Caco-2 (cell line): ENCODE data around the gene ATP2B1. TPM values are rescaled to one million over a fixed set of nuclear protein-coding genes. Genes with fewer than 3 reads are reported as not detected.

ENCODE experiments used
- BruUV-seq: library from RNA; stranded (reverse); fragments of 400-500 nt; replicated peaks from 2 replicates; lab custom pipeline; 2021; lab: Mats Ljungman, UMichigan
- CTCF ChIA-PET: fragments of 300-600 bp; sonication (Branson Sonifier 250); formaldehyde crosslinking; loops from one replicate; lab custom pipeline; 2022; ENCODE audit warnings: antibody characterized with exemption; lab: Charles Lee
- POLR2A ChIA-PET: fragments of 300-600 bp; sonication (Branson Sonifier 250); formaldehyde crosslinking; loops from one replicate; lab custom pipeline; 2022; ENCODE audit warnings: antibody characterized with exemption; lab: Charles Lee
- DNase-seq, 2 experiments: peaks; one replicate each; pipeline versions ENCODE4 v3.0.0 to v3.0.0-alpha.2; 2020 to 2022
- H3K27me3 ChIP-seq: replicated peaks from 2 replicates; pipeline ENCODE4 v1.6.0; 2011; ENCODE audit warnings: low read length; ENCODE audit not compliant: control insufficient read depth, insufficient read depth
- H3K36me3 ChIP-seq: 2 replicates; pipeline ENCODE4 v1.5.1; 2011; ENCODE audit warnings: low read length; ENCODE audit not compliant: control insufficient read depth, insufficient read depth
- H3K4me1 ChIP-seq: fragments of 250-450 bp; sonication (Bioruptor Pico); 2 replicates; pipeline ENCODE4 v1.5.1; 2020; ENCODE audit warnings: mild to moderate bottlenecking
- H3K4me3 ChIP-seq: 2 replicates; pipeline ENCODE4 v1.5.1; 2011; ENCODE audit warnings: low read depth, mild to moderate bottlenecking, control low read depth, low read length
- H3K9me3 ChIP-seq: fragments of 250-450 bp; sonication (Bioruptor Pico); 2 replicates; pipeline ENCODE4 v1.5.1; 2020; ENCODE audit warnings: mild to moderate bottlenecking, moderate library complexity
- H3K27ac Mint-ChIP-seq: one replicate; pipeline ENCODE4 v1.8.0; 2022; ENCODE audit warnings: mixed read lengths; ENCODE audit not compliant: unreplicated experiment
- H3K27me3 Mint-ChIP-seq: one replicate; pipeline ENCODE4 v1.8.0; 2022; ENCODE audit warnings: mixed read lengths; ENCODE audit not compliant: insufficient read depth, unreplicated experiment
- H3K36me3 Mint-ChIP-seq: one replicate; pipeline ENCODE4 v1.8.0; 2022; ENCODE audit warnings: mild to moderate bottlenecking, mixed read lengths; ENCODE audit not compliant: insufficient read depth, unreplicated experiment
- H3K4me1 Mint-ChIP-seq: one replicate; pipeline ENCODE4 v1.8.0; 2022; ENCODE audit warnings: low read depth, mixed read lengths; ENCODE audit not compliant: unreplicated experiment
- H3K4me3 Mint-ChIP-seq: one replicate; pipeline ENCODE4 v1.8.0; 2022; ENCODE audit warnings: mild to moderate bottlenecking, moderate library complexity, mixed read lengths; ENCODE audit not compliant: unreplicated experiment
- H3K9me3 Mint-ChIP-seq: one replicate; pipeline ENCODE4 v1.8.0; 2022; ENCODE audit warnings: mixed read lengths; ENCODE audit not compliant: unreplicated experiment
- CTCF ChIP-seq, 2 experiments: fragments of 200-600 bp in 1 of 2; IDR thresholded peaks; 1 replicate in 1 of 2; 2 replicates in 1 of 2; pipeline versions ENCODE4 v1.5.1 to v1.8.0; 2011 to 2022; ENCODE audit warnings: antibody characterized with exemption in 1 of 2, control low read depth in 1 of 2, inconsistent platforms in 1 of 2, low read depth in 1 of 2, low read length in 1 of 2, mild to moderate bottlenecking in 1 of 2, moderate library complexity in 1 of 2; ENCODE audit not compliant: insufficient read depth in 1 of 2, severe bottlenecking in 1 of 2, unreplicated experiment in 1 of 2
- intact Hi-C: fragments of 100-400 bp; cut with micrococcal nuclease; formaldehyde crosslinking; loops from one replicate; pipeline ENCODE4 v1.10.0; 2022; ENCODE audit not compliant: unreplicated experiment
- total RNA-seq: library from RNA; stranded (reverse); gene quantifications from 2 replicates; pipeline ENCODE4 v1.2.3, GENCODE V29; 2022

ATP2B1 gene
- total RNA-seq, 1 experiment from 2014 or later = 107 TPM

- Histone ChIP-seq H3K27me3 (no peaks in the 10 kb centered on the region), H3K4me3 (no peak overlapping the region), H3K4me1 (no peaks in the 10 kb centered on the region), H3K36me3 (no peaks in the 10 kb centered on the region; the same call in 1 of the 2 replicates), H3K9me3 (peaks cover 4% of the 10 kb centered on the region; the same call in 1 of the 2 replicates)
- no peak for DNase-seq
- no TSS peak for BruUV-seq
- H3K4me1 Mint-ChIP-seq = peaks cover 7% of the 10 kb centered on the region
- peak overlapping the region; percentile 79 for H3K4me3 Mint-ChIP-seq
- intact Hi-C loops = no loop called here
- CTCF ChIA-PET = no interaction called here
- H3K27me3 Mint-ChIP-seq = no peaks in the 10 kb centered on the region
- peaks cover 15% of the 10 kb centered on the region for H3K36me3 Mint-ChIP-seq
- H3K9me3 Mint-ChIP-seq = peaks cover 13% of the 10 kb centered on the region
- POLR2A ChIA-PET = no interaction called here
- H3K27ac Mint-ChIP-seq = peak overlapping the region; percentile 91
- TF ChIP-seq CTCF (IDR thresholded peaks at IDR 0.05; ENCODE audit: insufficient read depth in 1 of 2, low read depth in 1 of 2, low read length in 1 of 2, severe bottlenecking in 1 of 2, unreplicated experiment in 1 of 2) = no peak
Observed at GRCh38 chr12:89710873-89711750, 2.5 kb upstream of the ATP2B1 start.

- Mint-ChIP-seq H3K4me1 (peaks cover 15% of the 10 kb centered on the region), H3K36me3 (peaks cover 15% of the 10 kb centered on the region), H3K9me3 (peaks cover 8% of the 10 kb centered on the region), H3K27ac (peak overlapping the region; percentile 91), H3K27me3 (no peaks in the 10 kb centered on the region), H3K4me3 (peak overlapping the region; percentile 79)
- Histone ChIP-seq H3K4me1 (peaks cover 9% of the 10 kb centered on the region; the same call in 1 of the 2 replicates), H3K4me3 (peak overlapping the region; percentile 95), H3K36me3 (no peaks in the 10 kb centered on the region; the same call in 1 of the 2 replicates), H3K27me3 (no peaks in the 10 kb centered on the region), H3K9me3 (no peaks in the 10 kb centered on the region)
- DNase-seq = peak; percentile 59 to 70
- CTCF ChIA-PET = interaction anchor here (0.7 to 1.5 kb wide), 2 partner anchors 166 to 362 kb away, joined by 3 to 4 read pairs; no protein-coding TSS in a partner anchor
- POLR2A ChIA-PET = interaction anchor here (0.5 kb wide), 1 partner anchor 19 kb away, joined by 3 read pairs; no protein-coding TSS in a partner anchor
- TF ChIP-seq CTCF (IDR thresholded peaks at IDR 0.05; ENCODE audit: insufficient read depth in 1 of 2, low read depth in 1 of 2, low read length in 1 of 2, severe bottlenecking in 1 of 2, unreplicated experiment in 1 of 2) = no peak
- intact Hi-C loops = loop anchor here (1.0 to 10.0 kb wide), 9 partner anchors 48 to 392 kb away; partner anchors contain the start of gene DUSP6
- BruUV-seq = TSS peak; percentile 63
Observed at GRCh38 chr12:89709995-89710872, 1.6 kb upstream of the ATP2B1 start.
